Osteoblast (primary cell): ENCODE data around the gene LIX1. TPM values are rescaled to one million over a fixed set of nuclear protein-coding genes. Genes with fewer than 3 reads are reported as not detected.
"Not testable (repeated sequence)": the region's sequence is repeated elsewhere in the genome, so short reads cannot be mapped to it uniquely, and the experiment has no call there.

ENCODE experiments used
- DNase-seq: peaks from one replicate; pipeline ENCODE4 v3.0.0; 2011; ENCODE audit warnings: low spot score, mixed read lengths; ENCODE audit not compliant: insufficient read length; ENCODE audit errors: missing footprints
- H2AFZ ChIP-seq: 2 replicates; pipeline ENCODE4 v1.6.0; 2011; ENCODE audit warnings: mild to moderate bottlenecking, low read length
- H3K27ac ChIP-seq: 2 replicates; pipeline ENCODE4 v1.5.1; 2011; ENCODE audit warnings: mild to moderate bottlenecking, low read depth, low read length, moderate library complexity
- H3K27me3 ChIP-seq: 2 replicates; pipeline ENCODE4 v1.6.0; 2012; ENCODE audit warnings: mild to moderate bottlenecking, control low read depth, inconsistent platforms, low read length, moderate library complexity; ENCODE audit not compliant: insufficient read depth
- H3K36me3 ChIP-seq: 2 replicates; pipeline ENCODE4 v1.5.1; 2011; ENCODE audit warnings: mild to moderate bottlenecking, low read length, control low read depth, moderate library complexity; ENCODE audit not compliant: insufficient read depth
- H3K4me1 ChIP-seq: 2 replicates; pipeline ENCODE4 v1.5.1; 2011; ENCODE audit warnings: mild to moderate bottlenecking, low read length, control low read depth, moderate library complexity; ENCODE audit not compliant: insufficient read depth
- H3K4me2 ChIP-seq: 2 replicates; pipeline ENCODE4 v1.6.0; 2011; ENCODE audit warnings: mild to moderate bottlenecking, low read length; ENCODE audit not compliant: insufficient read depth
- H3K4me3 ChIP-seq: fragments of 200-600 bp; sonication (generic); 3 replicates; pipeline ENCODE4 v1.5.1; 2012; ENCODE audit warnings: mild to moderate bottlenecking, low read length, inconsistent platforms; ENCODE audit not compliant: insufficient read depth
- H3K79me2 ChIP-seq: 2 replicates; pipeline ENCODE4 v1.6.0; 2012; ENCODE audit warnings: mild to moderate bottlenecking, low read length, control low read depth, inconsistent platforms; ENCODE audit not compliant: insufficient read depth
- H3K9me3 ChIP-seq: 2 replicates; pipeline ENCODE4 v1.5.1; 2011; ENCODE audit warnings: low read depth, low read length, control low read depth
- H4K20me1 ChIP-seq: 2 replicates; pipeline ENCODE4 v1.6.0; 2012; ENCODE audit warnings: mild to moderate bottlenecking, low read length, control low read depth; ENCODE audit not compliant: insufficient read depth
- total RNA-seq: library from RNA; depleted of rRNA; stranded (reverse); fragments of >200 nt; gene quantifications from 2 replicates; pipeline ENCODE4 v1.2.3, GENCODE V29; 2012
- TF ChIP-seq, protein P1 (sequence below): IDR thresholded peaks from 2 replicates; pipeline ENCODE4 v1.5.1; 2011; ENCODE audit warnings: mild to moderate bottlenecking, low read depth, low read length, moderate library complexity; ENCODE audit errors: extremely low read depth

The LIX1 gene
- total RNA-seq, 1 donor: not detected

- Histone ChIP-seq H3K9me3 (no peaks in the 10 kb centered on the region), H3K27me3 (peaks cover 32% of the 10 kb centered on the region), H4K20me1 (no peaks in the 10 kb centered on the region)
These were observed 53.6 kb downstream of the LIX1 start for GRCh38 chr5:97088774-97089148.

DNA sequence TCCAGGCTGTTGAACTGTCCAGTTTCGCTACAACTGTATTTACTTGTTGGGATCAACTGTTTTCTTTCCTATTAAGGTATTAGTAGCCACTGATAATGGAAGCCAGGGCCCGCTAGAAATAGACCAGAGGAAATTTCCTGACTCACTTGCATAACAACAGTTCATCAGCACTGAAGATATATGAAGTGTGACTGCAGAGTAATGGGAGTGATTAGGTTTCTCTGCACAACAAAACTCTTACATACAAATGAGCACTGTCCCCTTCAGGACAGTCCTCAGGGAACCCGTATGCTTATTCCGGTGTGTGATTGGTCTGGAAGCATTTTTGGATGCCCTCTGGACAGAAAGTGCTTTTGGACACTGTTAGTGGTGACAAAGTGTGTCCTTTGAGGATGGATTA lies 55.3 kb downstream of the LIX1 start:
- Histone ChIP-seq H2AFZ (no peak overlapping the region), H4K20me1 (no peaks in the 10 kb centered on the region), H3K9me3 (no peaks in the 10 kb centered on the region), H3K4me2 (no peak overlapping the region), H3K79me2 (no peaks in the 10 kb centered on the region), H3K27me3 (peaks cover 27% of the 10 kb centered on the region), H3K27ac (no peak overlapping the region), H3K36me3 (no peaks in the 10 kb centered on the region), H3K4me1 (no peaks in the 10 kb centered on the region), H3K4me3 (no peak overlapping the region)
- peak; percentile 71 for DNase-seq
- TF ChIP-seq, protein P1, sequence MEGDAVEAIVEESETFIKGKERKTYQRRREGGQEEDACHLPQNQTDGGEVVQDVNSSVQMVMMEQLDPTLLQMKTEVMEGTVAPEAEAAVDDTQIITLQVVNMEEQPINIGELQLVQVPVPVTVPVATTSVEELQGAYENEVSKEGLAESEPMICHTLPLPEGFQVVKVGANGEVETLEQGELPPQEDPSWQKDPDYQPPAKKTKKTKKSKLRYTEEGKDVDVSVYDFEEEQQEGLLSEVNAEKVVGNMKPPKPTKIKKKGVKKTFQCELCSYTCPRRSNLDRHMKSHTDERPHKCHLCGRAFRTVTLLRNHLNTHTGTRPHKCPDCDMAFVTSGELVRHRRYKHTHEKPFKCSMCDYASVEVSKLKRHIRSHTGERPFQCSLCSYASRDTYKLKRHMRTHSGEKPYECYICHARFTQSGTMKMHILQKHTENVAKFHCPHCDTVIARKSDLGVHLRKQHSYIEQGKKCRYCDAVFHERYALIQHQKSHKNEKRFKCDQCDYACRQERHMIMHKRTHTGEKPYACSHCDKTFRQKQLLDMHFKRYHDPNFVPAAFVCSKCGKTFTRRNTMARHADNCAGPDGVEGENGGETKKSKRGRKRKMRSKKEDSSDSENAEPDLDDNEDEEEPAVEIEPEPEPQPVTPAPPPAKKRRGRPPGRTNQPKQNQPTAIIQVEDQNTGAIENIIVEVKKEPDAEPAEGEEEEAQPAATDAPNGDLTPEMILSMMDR: no peak

More at GRCh38 chr5:97088774-97089148, 53.6 kb downstream of the LIX1 start:
- no peak overlapping the region for H3K4me2 ChIP-seq
- no peak overlapping the region for H3K4me3 ChIP-seq
- no peak for DNase-seq
- no peaks in the 10 kb centered on the region for H3K4me1 ChIP-seq
- TF ChIP-seq, protein P1: no peak
- H3K27ac ChIP-seq: no peak overlapping the region
- H2AFZ ChIP-seq: no peak overlapping the region
- no peaks in the 10 kb centered on the region for H3K79me2 ChIP-seq
- H3K36me3 ChIP-seq: no peaks in the 10 kb centered on the region

DNA sequence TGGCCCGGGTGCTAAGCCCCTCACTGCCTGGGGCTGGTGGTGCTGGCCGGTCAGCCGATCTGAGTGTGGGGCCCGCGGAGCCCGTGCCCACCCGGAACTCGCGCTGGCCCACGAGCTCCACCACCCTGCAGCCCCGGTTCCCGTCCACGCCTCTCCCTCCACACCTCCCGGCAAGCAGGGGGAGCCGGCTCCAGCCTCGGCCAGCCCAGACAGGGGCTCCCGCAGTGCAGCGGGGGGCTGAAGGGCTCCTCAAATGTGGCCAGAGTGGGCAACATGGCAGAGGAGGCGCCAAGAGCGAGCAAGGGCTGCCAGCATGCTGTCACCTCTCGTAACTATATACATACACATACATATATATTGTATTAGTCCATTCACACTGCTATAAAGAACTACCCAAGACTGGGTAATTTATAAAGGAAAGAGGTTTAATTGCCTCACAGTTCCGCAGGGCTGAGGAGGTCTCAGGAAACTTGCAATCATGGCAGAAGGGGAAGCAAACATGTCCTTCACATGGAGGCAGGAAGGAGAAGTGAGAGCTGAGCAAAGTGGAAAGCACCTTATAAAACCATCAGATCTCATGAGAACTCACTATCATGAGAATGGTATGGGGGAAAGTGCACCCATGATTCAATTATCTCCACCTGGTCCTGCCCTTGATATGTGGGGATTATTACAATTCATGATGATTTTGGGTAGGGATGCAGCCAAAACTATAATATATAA lies 56.8 kb downstream of the LIX1 start:
- TF ChIP-seq, protein P1: no peak
- Histone ChIP-seq H3K9me3 (no peaks in the 10 kb centered on the region), H3K36me3 (no peaks in the 10 kb centered on the region), H3K27me3 (peaks cover 17% of the 10 kb centered on the region), H3K4me3 (no peak overlapping the region), H3K4me2 (no peak overlapping the region), H2AFZ (no peak overlapping the region), H3K79me2 (no peaks in the 10 kb centered on the region), H3K27ac (no peak overlapping the region), H3K4me1 (no peaks in the 10 kb centered on the region), H4K20me1 (no peaks in the 10 kb centered on the region)
- no peak for DNase-seq

DNA sequence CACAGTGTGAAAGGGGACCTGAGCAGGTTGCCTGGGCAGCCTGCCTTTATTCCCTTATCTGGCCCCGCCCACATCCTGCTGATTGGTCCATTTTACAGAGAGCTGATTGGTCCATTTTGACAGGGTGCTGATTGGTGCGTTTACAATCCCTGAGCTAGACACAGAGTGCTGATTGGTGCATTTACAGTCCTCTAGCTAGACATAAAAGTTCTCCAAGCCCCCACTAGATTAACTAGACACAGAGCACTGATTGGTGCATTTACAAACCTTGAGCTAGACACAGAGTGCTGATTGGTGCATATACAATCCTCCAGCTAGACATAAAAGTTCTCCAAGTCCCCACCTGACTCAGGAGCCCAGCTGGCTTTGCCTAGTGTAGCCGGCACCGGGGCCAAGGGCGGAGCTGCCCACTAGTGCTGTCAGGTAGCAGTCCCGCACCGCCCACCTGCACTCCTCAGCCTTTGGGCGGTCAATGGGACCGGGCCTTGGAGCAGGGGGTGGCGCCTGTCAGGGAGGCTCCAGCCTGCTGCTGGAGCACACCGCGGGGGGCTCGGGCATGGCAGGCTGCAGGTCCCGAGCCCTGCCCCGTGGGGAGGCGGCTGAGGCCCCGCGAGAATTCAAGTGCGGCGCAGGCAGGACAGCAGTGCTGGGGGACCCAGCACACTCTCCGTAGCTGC lies 57.5 kb downstream of the LIX1 start:
- not testable (repeated sequence) for DNase-seq, H2AFZ ChIP-seq, H3K4me2 ChIP-seq, H3K79me2 ChIP-seq, H3K4me3 ChIP-seq, H4K20me1 ChIP-seq, H3K36me3 ChIP-seq, H3K27ac ChIP-seq, H3K9me3 ChIP-seq, H3K4me1 ChIP-seq
- H3K27me3 ChIP-seq: peaks cover 16% of the 10 kb centered on the region
